ENCODE measurements around the gene VTN. TPM values are rescaled to one million over a fixed set of nuclear protein-coding genes. Genes with fewer than 3 reads are reported as not detected.

VTN gene
- total and polyA plus RNA-seq, 8 donors = 0.72 to 2.9 (median 1.1) TPM; not detected in 3

- Histone ChIP-seq H3K4me1 (peaks cover 25 to 46% (median 38%) of the 10 kb centered on the region in 4 donors), H3K27me3 (no peaks in the 10 kb centered on the region), H3K9me3 (no peaks in the 10 kb centered on the region), H3K36me3 (peaks cover 27 to 53% (median 51%) of the 10 kb centered on the region in 4 donors), H3K27ac (no peak overlapping the region), H3K4me3 (no peak overlapping the region)
- WGBS, 5 donors = 84 to 88% (median 86%) methylated on average over 6 of the region's 6 CpGs
- intact Hi-C loops (cut with DNase I; ENCODE audit: low total_unique reads) = no loop called here
- TF ChIP-seq CTCF (IDR thresholded peaks at IDR 0.05) (no peak), POLR2AphosphoS5 (IDR thresholded peaks at IDR 0.05) (no peak), POLR2A (IDR thresholded peaks at IDR 0.05) (no peak), EP300 (IDR thresholded peaks at IDR 0.05) (no peak)
- DNase-seq = peak in 1 of 2 donors; percentile 14
These were observed 38.2 kb downstream of the VTN start for GRCh38 chr17:28331891-28332420.

GRCh38 chr17:28330671-28331070, 39.4 kb downstream of the VTN start:
- Histone ChIP-seq H3K4me3 (no peak overlapping the region), H3K9me3 (no peaks in the 10 kb centered on the region), H3K36me3 (peaks cover 36 to 64% (median 60%) of the 10 kb centered on the region in 4 donors), H3K27ac (no peak overlapping the region), H3K27me3 (no peaks in the 10 kb centered on the region), H3K4me1 (peaks cover 27 to 49% (median 36%) of the 10 kb centered on the region in 4 donors)
- intact Hi-C loops (cut with DNase I; ENCODE audit: low total_unique reads) = no loop called here
- TF ChIP-seq CTCF (IDR thresholded peaks at IDR 0.05) (no peak), POLR2AphosphoS5 (IDR thresholded peaks at IDR 0.05) (no peak), POLR2A (IDR thresholded peaks at IDR 0.05) (no peak), EP300 (IDR thresholded peaks at IDR 0.05) (no peak)
- 75 to 100% (median 91%) methylated on average over 2 to 5 of the region's 5 CpGs for WGBS, 5 donors
- peak in 1 of 2 donors; percentile 17 for DNase-seq

- intact Hi-C loops (cut with DNase I; ENCODE audit: low total_unique reads) = no loop called here
- WGBS, 5 donors = 73 to 75% (median 75%) methylated on average over 4 of the region's 4 CpGs
- peaks cover 24 to 56% (median 33%) of the 10 kb centered on the region in 4 donors for H3K4me1 ChIP-seq
- no peak overlapping the region for H3K4me3 ChIP-seq
- H3K36me3 ChIP-seq = peaks cover 36 to 64% (median 60%) of the 10 kb centered on the region in 4 donors
- DNase-seq = peak in 1 of 2 donors; percentile 14
- H3K9me3 ChIP-seq = no peaks in the 10 kb centered on the region
- no peaks in the 10 kb centered on the region for H3K27me3 ChIP-seq
- no peak for TF ChIP-seq CTCF (IDR thresholded peaks at IDR 0.05)
- TF ChIP-seq EP300 (IDR thresholded peaks at IDR 0.05) = no peak
- TF ChIP-seq POLR2A (IDR thresholded peaks at IDR 0.05) = no peak
- TF ChIP-seq POLR2AphosphoS5 (IDR thresholded peaks at IDR 0.05) = no peak
- H3K27ac ChIP-seq = no peak overlapping the region
These were observed 41.8 kb downstream of the VTN start for GRCh38 chr17:28328325-28328724.

- H3K9me3 ChIP-seq = no peaks in the 10 kb centered on the region
- H3K4me3 ChIP-seq = no peak overlapping the region
- no peaks in the 10 kb centered on the region for H3K27me3 ChIP-seq
- DNase-seq = no peak
- TF ChIP-seq CTCF (IDR thresholded peaks at IDR 0.05) = no peak
- no peak for TF ChIP-seq POLR2A (IDR thresholded peaks at IDR 0.05)
- no peak for TF ChIP-seq EP300 (IDR thresholded peaks at IDR 0.05)
- TF ChIP-seq POLR2AphosphoS5 (IDR thresholded peaks at IDR 0.05) = no peak
- H3K4me1 ChIP-seq = peaks cover 20 to 55% (median 27%) of the 10 kb centered on the region in 4 donors
- intact Hi-C loops (cut with DNase I; ENCODE audit: low total_unique reads) = no loop called here
- H3K36me3 ChIP-seq = peaks cover 36 to 64% (median 60%) of the 10 kb centered on the region in 4 donors
- WGBS, 5 donors = 48 to 60% (median 50%) methylated on average over 3 of the region's 3 CpGs
- no peak overlapping the region for H3K27ac ChIP-seq
These were observed 42.4 kb downstream of the VTN start for GRCh38 chr17:28327709-28328108.

All from stomach (tissue), 9 donors.